NCI-H82 treated with DMSO at 0.1 percent for 48 hours (cell line): ENCODE data around the gene NOC4L.

Source experiments
- DNase-seq: peaks from one replicate; lab custom pipeline; 2025; ENCODE audit not compliant: unreplicated experiment; lab: John Stamatoyannopoulos, UW

The NOC4L gene

GRCh38 chr12:132196038-132196872, 52.0 kb downstream of the NOC4L start:
- DNase-seq: no peak

GRCh38 chr12:132196873-132197390, 52.7 kb downstream of the NOC4L start:
- DNase-seq: no peak

- DNase-seq: no peak
Observed at GRCh38 chr12:132197581-132198354, 53.5 kb downstream of the NOC4L start.

- DNase-seq: no peak
Observed at GRCh38 chr12:132199101-132199500, 54.8 kb downstream of the NOC4L start.

GRCh38 chr12:132199526-132200319, 55.5 kb downstream of the NOC4L start:
- DNase-seq: no peak

GRCh38 chr12:132200800-132201199, 56.5 kb downstream of the NOC4L start:
- no peak for DNase-seq

- DNase-seq: no peak
Observed at GRCh38 chr12:132201391-132202120, 57.3 kb downstream of the NOC4L start.
